IPS DF 6.9 (cell line): ENCODE measurements around the gene UBAP2.
"Not testable (repeated sequence)": the region's sequence is repeated elsewhere in the genome, so short reads cannot be mapped to it uniquely, and the experiment has no call there.

Source experiments
- DNase-seq: peaks from one replicate; pipeline ENCODE4 v3.0.0-alpha.2; 2013; ENCODE audit warnings: low read depth, low spot score
- H3K27ac ChIP-seq: one replicate; pipeline ENCODE4 v1.5.1; 2013; ENCODE audit warnings: low read length, control low read depth
- H3K27me3 ChIP-seq: 2 replicates; pipeline ENCODE4 v1.6.1; 2013; ENCODE audit warnings: mild to moderate bottlenecking, low read length; ENCODE audit not compliant: control insufficient read depth, insufficient read depth
- H3K36me3 ChIP-seq: 2 replicates; pipeline ENCODE4 v1.6.1; 2013; ENCODE audit warnings: low read length; ENCODE audit not compliant: control insufficient read depth, insufficient read depth
- H3K4me1 ChIP-seq: 2 replicates; pipeline ENCODE4 v1.6.1; 2013; ENCODE audit warnings: low read length; ENCODE audit not compliant: control insufficient read depth, insufficient read depth
- H3K4me3 ChIP-seq: 2 replicates; pipeline ENCODE4 v1.5.1; 2013; ENCODE audit warnings: mild to moderate bottlenecking, low read length
- H3K9me3 ChIP-seq: 2 replicates; pipeline ENCODE4 v1.6.1; 2013; ENCODE audit warnings: low read length, inconsistent platforms; ENCODE audit not compliant: control insufficient read depth, insufficient read depth
- WGBS: extraction: QIAGEN DNeasy Blood & Tissue Kit; methylation state at CpG from one replicate; pipeline ENCODE4 v1.1.7; 2013; ENCODE audit warnings: mixed read lengths, missing lambda C conversion rate; ENCODE audit not compliant: insufficient read length, insufficient coverage; 5-methylcytosine and 5-hydroxymethylcytosine counted together

Gene UBAP2

GRCh38 chr9:33972698-33973097, 76.0 kb downstream of the UBAP2 start:
- Histone ChIP-seq H3K9me3 (no peaks in the 10 kb centered on the region), H3K27me3 (no peaks in the 10 kb centered on the region), H3K4me1 (no peaks in the 10 kb centered on the region), H3K27ac (no peak overlapping the region), H3K4me3 (no peak overlapping the region), H3K36me3 (peaks cover 7% of the 10 kb centered on the region; the same call in 1 of the 2 replicates)
- no CpG with 5 or more reads among the region's 2 CpGs for WGBS
- no peak for DNase-seq

- no peak for DNase-seq
- H3K36me3 ChIP-seq: no peaks in the 10 kb centered on the region; the same call in 1 of the 2 replicates
- no peaks in the 10 kb centered on the region; the same call in 1 of the 2 replicates for H3K4me1 ChIP-seq
- H3K4me3 ChIP-seq: no peak overlapping the region
- H3K27ac ChIP-seq: no peak overlapping the region
- no CpG with 5 or more reads among the region's 2 CpGs for WGBS
- no peaks in the 10 kb centered on the region for H3K27me3 ChIP-seq
- H3K9me3 ChIP-seq: no peaks in the 10 kb centered on the region
Observed at GRCh38 chr9:33964086-33964768, 84.5 kb downstream of the UBAP2 start.

GRCh38 chr9:33962468-33962867, 86.2 kb downstream of the UBAP2 start:
- H3K36me3 ChIP-seq, DNase-seq, H3K27me3 ChIP-seq, H3K4me3 ChIP-seq, H3K27ac ChIP-seq, H3K9me3 ChIP-seq, H3K4me1 ChIP-seq: not testable (repeated sequence)
- WGBS: no CpG with 5 or more reads among the region's 7 CpGs

GRCh38 chr9:33959725-33960124, 89.0 kb downstream of the UBAP2 start:
- no peaks in the 10 kb centered on the region; the same call in 1 of the 2 replicates for H3K4me1 ChIP-seq
- no peaks in the 10 kb centered on the region for H3K27me3 ChIP-seq
- no peak overlapping the region for H3K4me3 ChIP-seq
- H3K27ac ChIP-seq: no peak overlapping the region
- no peaks in the 10 kb centered on the region for H3K9me3 ChIP-seq
- no CpG with 5 or more reads among the region's 2 CpGs for WGBS
- DNase-seq: no peak
- H3K36me3 ChIP-seq: peaks cover 5% of the 10 kb centered on the region; the same call in 1 of the 2 replicates

GRCh38 chr9:33956544-33956943, 92.1 kb downstream of the UBAP2 start:
- DNase-seq: no peak
- no CpG with 5 or more reads among the region's 4 CpGs for WGBS
- H3K27ac ChIP-seq: no peak overlapping the region
- no peak overlapping the region for H3K4me3 ChIP-seq
- peaks cover 7% of the 10 kb centered on the region; the same call in 1 of the 2 replicates for H3K36me3 ChIP-seq
- H3K4me1 ChIP-seq: no peaks in the 10 kb centered on the region
- H3K27me3 ChIP-seq: no peaks in the 10 kb centered on the region
- no peaks in the 10 kb centered on the region for H3K9me3 ChIP-seq

- Histone ChIP-seq H3K4me1 (no peaks in the 10 kb centered on the region), H3K4me3 (no peak overlapping the region), H3K27ac (no peak overlapping the region), H3K36me3 (peaks cover 12% of the 10 kb centered on the region; the same call in 1 of the 2 replicates), H3K27me3 (no peaks in the 10 kb centered on the region), H3K9me3 (no peaks in the 10 kb centered on the region)
- DNase-seq: no peak
- no CpG with 5 or more reads among the region's 2 CpGs for WGBS
Observed at GRCh38 chr9:33952066-33952465, 96.6 kb downstream of the UBAP2 start.

- Histone ChIP-seq H3K27me3 (no peaks in the 10 kb centered on the region), H3K27ac (no peak overlapping the region), H3K4me3 (no peak overlapping the region), H3K9me3 (no peaks in the 10 kb centered on the region), H3K4me1 (no peaks in the 10 kb centered on the region), H3K36me3 (peaks cover 8% of the 10 kb centered on the region; the same call in 1 of the 2 replicates)
- no peak for DNase-seq
- WGBS: no CpG with 5 or more reads among the region's 1 CpG
Observed at GRCh38 chr9:33950371-33950770, 98.3 kb downstream of the UBAP2 start.

GRCh38 chr9:33946779-33947535, 101.7 kb downstream of the UBAP2 start:
- Histone ChIP-seq H3K9me3 (no peaks in the 10 kb centered on the region), H3K27me3 (no peaks in the 10 kb centered on the region), H3K27ac (no peak overlapping the region), H3K4me3 (no peak overlapping the region), H3K36me3 (peaks cover 16% of the 10 kb centered on the region; the same call in 1 of the 2 replicates), H3K4me1 (no peaks in the 10 kb centered on the region)
- DNase-seq: no peak
- no CpG with 5 or more reads among the region's 3 CpGs for WGBS

- H3K27me3 ChIP-seq: no peaks in the 10 kb centered on the region
- DNase-seq: no peak
- peaks cover 16% of the 10 kb centered on the region; the same call in 1 of the 2 replicates for H3K36me3 ChIP-seq
- H3K9me3 ChIP-seq: no peaks in the 10 kb centered on the region
- H3K4me1 ChIP-seq: no peaks in the 10 kb centered on the region
- H3K4me3 ChIP-seq: no peak overlapping the region
- H3K27ac ChIP-seq: no peak overlapping the region
- WGBS: no CpG with 5 or more reads among the region's 2 CpGs
Observed at GRCh38 chr9:33943389-33943788, 105.3 kb downstream of the UBAP2 start.

GRCh38 chr9:33942471-33943083, 106.1 kb downstream of the UBAP2 start:
- no peaks in the 10 kb centered on the region for H3K4me1 ChIP-seq
- no peaks in the 10 kb centered on the region for H3K9me3 ChIP-seq
- H3K36me3 ChIP-seq: peaks cover 18% of the 10 kb centered on the region; the same call in 1 of the 2 replicates
- no peak for DNase-seq
- H3K27ac ChIP-seq: no peak overlapping the region
- WGBS: no CpG with 5 or more reads among the region's 3 CpGs
- H3K27me3 ChIP-seq: no peaks in the 10 kb centered on the region
- H3K4me3 ChIP-seq: no peak overlapping the region
